HEK293 (cell line): ENCODE measurements around the gene CLK4.

Experiments
- CTCF ChIA-PET: fragments of 350-600 bp; formaldehyde crosslinking; extraction: SDS; loops from one replicate; lab custom pipeline; 2021; ENCODE audit warnings: antibody characterized with exemption; lab: Yijun Ruan, JAX
- POLR2A ChIA-PET: fragments of 300-600 bp; formaldehyde crosslinking; extraction: SDS; loops from one replicate; lab custom pipeline; 2020; ENCODE audit warnings: antibody characterized with exemption, inconsistent platforms; lab: Yijun Ruan, JAX
- H3K27ac ChIP-seq: fragments of 200-500 bp; sonication (Bioruptor generic); 2 replicates; pipeline ENCODE4 v1.5.1; 2014; ENCODE audit warnings: low read depth, low read length, control low read depth, inconsistent platforms; ENCODE audit errors: extremely low read depth
- H3K36me3 ChIP-seq, 2 experiments: fragments of 200-500 bp in 1 of 2; sonication (Bioruptor generic) in 1 of 2; 1 replicate in 1 of 2; 2 replicates in 1 of 2; pipeline ENCODE4 v1.5.1; 2014 to 2017; ENCODE audit warnings: inconsistent platforms in 2 of 2, low read length in 2 of 2; ENCODE audit not compliant: control insufficient read depth in 2 of 2, insufficient read depth in 1 of 2
- H3K4me1 ChIP-seq: fragments of 200-500 bp; sonication (Bioruptor generic); 2 replicates; pipeline ENCODE4 v1.5.1; 2014; ENCODE audit warnings: mild to moderate bottlenecking, low read length, inconsistent platforms; ENCODE audit not compliant: control insufficient read depth, insufficient read depth
- H3K4me3 ChIP-seq: 2 replicates; pipeline ENCODE4 v1.5.1; 2011; ENCODE audit warnings: low read depth, mild to moderate bottlenecking, control low read depth, low read length, moderate library complexity
- H3K9me3 ChIP-seq: fragments of 200-500 bp; sonication (Bioruptor generic); 2 replicates; pipeline ENCODE4 v1.5.1; 2014; ENCODE audit warnings: low read depth, low read length, inconsistent platforms; ENCODE audit not compliant: control insufficient read depth, insufficient read depth
- HIC1 ChIP-seq: fragments of 450-650 bp; formaldehyde crosslinking; IDR thresholded peaks from 2 replicates; pipeline ENCODE4 v1.5.1; 2016; ENCODE audit warnings: missing biosample characterization, missing genetic modification characterization
- KLF17 ChIP-seq: fragments of 450-650 bp; formaldehyde crosslinking; IDR thresholded peaks from 2 replicates; pipeline ENCODE4 v1.5.1; 2016; ENCODE audit warnings: missing biosample characterization, missing genetic modification characterization
- KLF7 ChIP-seq: fragments of 450-650 bp; formaldehyde crosslinking; IDR thresholded peaks from 2 replicates; pipeline ENCODE4 v1.5.1; 2016; ENCODE audit warnings: missing biosample characterization, missing genetic modification characterization, borderline replicate concordance
- ZNF138 ChIP-seq: fragments of 450-650 bp; formaldehyde crosslinking; IDR thresholded peaks from 2 replicates; pipeline ENCODE4 v1.5.1; 2016; ENCODE audit warnings: missing biosample characterization, missing genetic modification characterization, borderline replicate concordance
- ZNF169 ChIP-seq: fragments of 450-650 bp; formaldehyde crosslinking; IDR thresholded peaks from 2 replicates; pipeline ENCODE4 v1.5.1; 2016; ENCODE audit warnings: missing biosample characterization, missing genetic modification characterization
- ZNF174 ChIP-seq: fragments of 450-650 bp; formaldehyde crosslinking; IDR thresholded peaks from 2 replicates; pipeline ENCODE4 v1.5.0; 2017; ENCODE audit warnings: missing biosample characterization, mild to moderate bottlenecking, missing genetic modification characterization
- ZNF184 ChIP-seq: fragments of 450-650 bp; IDR thresholded peaks from 2 replicates; pipeline ENCODE4 v1.5.1; 2018; ENCODE audit warnings: missing biosample characterization, mild to moderate bottlenecking, missing genetic modification characterization
- ZNF280C ChIP-seq: fragments of 450-650 bp; formaldehyde crosslinking; IDR thresholded peaks from 2 replicates; pipeline ENCODE4 v1.5.1; 2016; ENCODE audit warnings: missing biosample characterization, missing genetic modification characterization
- ZNF292 ChIP-seq: fragments of 450-650 bp; formaldehyde crosslinking; IDR thresholded peaks from 2 replicates; pipeline ENCODE4 v1.5.1; 2016; ENCODE audit warnings: low read depth, missing biosample characterization, missing genetic modification characterization, borderline replicate concordance
- ZNF335 ChIP-seq: fragments of 450-650 bp; formaldehyde crosslinking; conservative IDR thresholded peaks from 2 replicates; pipeline ENCODE4 v1.5.1; 2016; ENCODE audit warnings: missing biosample characterization, missing genetic modification characterization
- ZNF341 ChIP-seq: fragments of 450-650 bp; formaldehyde crosslinking; IDR thresholded peaks from 2 replicates; pipeline ENCODE4; 2016; ENCODE audit warnings: low read depth, missing biosample characterization, missing genetic modification characterization
- ZNF513 ChIP-seq: fragments of 450-650 bp; IDR thresholded peaks from 2 replicates; pipeline ENCODE4 v1.5.1; 2018; ENCODE audit warnings: missing biosample characterization, missing genetic modification characterization
- ZNF518A ChIP-seq: fragments of 450-650 bp; formaldehyde crosslinking; conservative IDR thresholded peaks from 2 replicates; pipeline ENCODE4 v1.5.1; 2016; ENCODE audit warnings: low read depth, missing biosample characterization, missing genetic modification characterization
- ZNF558 ChIP-seq: fragments of 450-650 bp; formaldehyde crosslinking; IDR thresholded peaks from 2 replicates; pipeline ENCODE4 v1.5.1; 2016; ENCODE audit warnings: missing biosample characterization, missing genetic modification characterization
- ZNF585B ChIP-seq: fragments of 450-650 bp; formaldehyde crosslinking; IDR thresholded peaks from 2 replicates; pipeline ENCODE4 v1.5.1; 2016; ENCODE audit warnings: missing biosample characterization, missing genetic modification characterization
- ZNF777 ChIP-seq: fragments of 450-650 bp; formaldehyde crosslinking; IDR thresholded peaks from 2 replicates; pipeline ENCODE4 v1.5.1; 2017; ENCODE audit warnings: missing biosample characterization, missing genetic modification characterization, borderline replicate concordance
- ZNF843 ChIP-seq: fragments of 450-650 bp; formaldehyde crosslinking; IDR thresholded peaks from 2 replicates; pipeline ENCODE4 v1.5.1; 2016; ENCODE audit warnings: missing biosample characterization, missing genetic modification characterization

CLK4 gene

GRCh38 chr5:178583279-178583678, 43.6 kb downstream of the CLK4 start:
- ChIA-PET CTCF (interaction anchor here (0.5 to 1.2 kb wide), 4 partner anchors 56 to 350 kb away, joined by 3 to 5 read pairs (median 3); no protein-coding TSS in a partner anchor), POLR2A (no interaction called here)
- no peak overlapping the region for H3K4me3 ChIP-seq
- no peak overlapping the region for H3K27ac ChIP-seq
- H3K9me3 ChIP-seq: no peaks in the 10 kb centered on the region
- TF ChIP-seq ZNF518A (tag by site-specific recombination) (no peak), ZNF585B (no peak), ZNF184 (no peak), ZNF174 (tag by site-specific recombination) (no peak), ZNF341 (tag by site-specific recombination) (no peak)
- H3K36me3 ChIP-seq: no peaks in the 10 kb centered on the region
- H3K4me1 ChIP-seq: peaks cover 3% of the 10 kb centered on the region; the same call in 1 of the 2 replicates

GRCh38 chr5:178582291-178582690, 44.6 kb downstream of the CLK4 start:
- H3K4me3 ChIP-seq: no peak overlapping the region
- H3K27ac ChIP-seq: no peak overlapping the region
- TF ChIP-seq KLF7 (tag by site-specific recombination): no peak
- TF ChIP-seq KLF17: no peak
- no peak for TF ChIP-seq ZNF335 (tag by site-specific recombination)
- no peak for TF ChIP-seq ZNF280C (tag by site-specific recombination)
- no peak for TF ChIP-seq ZNF292 (tag by site-specific recombination)
- TF ChIP-seq, all 188 proteins: peak for 0
- Histone ChIP-seq H3K36me3 (no peaks in the 10 kb centered on the region), H3K4me1 (no peaks in the 10 kb centered on the region), H3K9me3 (no peaks in the 10 kb centered on the region)
- POLR2A ChIA-PET: no interaction called here
- CTCF ChIA-PET: interaction anchor here (0.8 kb wide), 1 partner anchor 303 kb away, joined by 3 read pairs; no protein-coding TSS in a partner anchor

- no peaks in the 10 kb centered on the region for H3K9me3 ChIP-seq
- H3K27ac ChIP-seq: no peak overlapping the region
- no peak for TF ChIP-seq ZNF169 (tag by site-specific recombination)
- no peak for TF ChIP-seq HIC1 (tag by site-specific recombination)
- no peak for TF ChIP-seq ZNF558 (tag by site-specific recombination)
- TF ChIP-seq ZNF513 (tag by site-specific recombination): no peak
- no peak for TF ChIP-seq ZNF777
- no peak for TF ChIP-seq ZNF843
- TF ChIP-seq ZNF138 (tag by site-specific recombination): no peak
- no peaks in the 10 kb centered on the region for H3K36me3 ChIP-seq
- CTCF ChIA-PET: no interaction called here
- POLR2A ChIA-PET: no interaction called here
- no peak overlapping the region for H3K4me3 ChIP-seq
- H3K4me1 ChIP-seq: no peaks in the 10 kb centered on the region
Measured at GRCh38 chr5:178581621-178582020, 45.2 kb downstream of the CLK4 start.
